GM23338 (cell line): Measurements from ENCODE around the gene SSTR5. TPM values are rescaled to one million over a fixed set of nuclear protein-coding genes. Genes with fewer than 3 reads are reported as not detected.

Experiments used
- ATAC-seq: fragments of 200-7000 bp; cut with Tn5 transposase; 3 replicates; pipeline ENCODE4 v1.9.1; 2020
- DNase-seq: peaks from one replicate; pipeline ENCODE4 v3.0.0-alpha.2; 2015; ENCODE audit warnings: low spot score
- H2AFZ ChIP-seq: fragments of 200-600 bp; sonication (generic); 2 replicates; pipeline ENCODE4 v1.8.0; 2016; ENCODE audit warnings: antibody characterized with exemption, mild to moderate bottlenecking, moderate library complexity
- H3F3A ChIP-seq: fragments of 200-600 bp; sonication (generic); replicated peaks from 2 replicates; pipeline ENCODE4 v1.8.0; 2017; ENCODE audit warnings: antibody characterized with exemption, mixed run types, low read depth
- H3K27ac ChIP-seq: fragments of 200-600 bp; sonication (generic); 2 replicates; pipeline ENCODE4 v1.6.1; 2016; ENCODE audit warnings: low read depth
- H3K27me3 ChIP-seq: fragments of 200-600 bp; sonication (generic); 2 replicates; pipeline ENCODE4 v1.8.0; 2016; ENCODE audit warnings: mild to moderate bottlenecking, mixed run types, moderate library complexity; ENCODE audit not compliant: insufficient read depth
- H3K36me3 ChIP-seq: fragments of 200-600 bp; sonication (generic); 2 replicates; pipeline ENCODE4 v1.8.0; 2016; ENCODE audit warnings: mild to moderate bottlenecking; ENCODE audit not compliant: insufficient read depth
- H3K4me1 ChIP-seq: fragments of 200-600 bp; sonication (generic); 2 replicates; pipeline ENCODE4 v1.8.0; 2016; ENCODE audit warnings: mild to moderate bottlenecking, moderate library complexity; ENCODE audit not compliant: insufficient read depth
- H3K4me2 ChIP-seq: fragments of 200-600 bp; sonication (generic); 2 replicates; pipeline ENCODE4 v1.7.1; 2017; ENCODE audit warnings: mixed run types
- H3K4me3 ChIP-seq: fragments of 200-600 bp; sonication (generic); 2 replicates; pipeline ENCODE4 v1.6.1; 2016; ENCODE audit warnings: mixed run types
- H3K79me2 ChIP-seq: fragments of 200-600 bp; sonication (generic); replicated peaks from 2 replicates; pipeline ENCODE4 v1.8.0; 2017; ENCODE audit warnings: mild to moderate bottlenecking; ENCODE audit not compliant: insufficient read depth
- H3K9me2 ChIP-seq: fragments of 200-600 bp; sonication (generic); 2 replicates; pipeline ENCODE4 v1.8.0; 2017; ENCODE audit not compliant: insufficient read depth
- H4K20me1 ChIP-seq: fragments of 200-600 bp; sonication (generic); replicated peaks from 2 replicates; pipeline ENCODE4 v1.8.0; 2017; ENCODE audit warnings: mild to moderate bottlenecking; ENCODE audit not compliant: insufficient read depth
- H3K27ac Mint-ChIP-seq: 2 replicates; pipeline ENCODE4 v1.8.0; 2020; ENCODE audit warnings: inconsistent platforms, mild to moderate bottlenecking, moderate library complexity, mixed read lengths
- H3K27me3 Mint-ChIP-seq: 3 replicates; pipeline ENCODE4 v1.8.0; 2022; ENCODE audit warnings: low read depth, mild to moderate bottlenecking, moderate library complexity, mixed read lengths, inconsistent platforms; ENCODE audit not compliant: insufficient read depth, poor library complexity
- H3K36me3 Mint-ChIP-seq: 3 replicates; pipeline ENCODE4 v1.8.0; 2021; ENCODE audit warnings: low read depth, mild to moderate bottlenecking, inconsistent platforms, moderate library complexity, mixed read lengths
- H3K4me1 Mint-ChIP-seq: 3 replicates; pipeline ENCODE4 v1.8.0; 2020; ENCODE audit warnings: mild to moderate bottlenecking, inconsistent platforms, mixed read lengths
- H3K4me3 Mint-ChIP-seq: 3 replicates; pipeline ENCODE4 v1.8.0; 2021; ENCODE audit warnings: moderate library complexity, mild to moderate bottlenecking, inconsistent platforms, mixed read lengths
- H3K9me3 Mint-ChIP-seq: 3 replicates; pipeline ENCODE4 v1.8.0; 2020; ENCODE audit warnings: moderate library complexity, mild to moderate bottlenecking, inconsistent platforms, mixed read lengths
- CREB1 ChIP-seq: fragments of 250-450 bp; sonication (Bioruptor Pico); IDR thresholded peaks from 2 replicates; pipeline ENCODE4 v1.5.0; 2020; ENCODE audit warnings: low read depth, mild to moderate bottlenecking, moderate library complexity
- CTCF ChIP-seq, 2 experiments: fragments of 200-600 bp in 1 of 2; sonication (generic) in 1 of 2; conservative IDR thresholded peaks; 2 replicates each; pipeline versions ENCODE4 v1.5.1 to v1.6.1; 2016 to 2017; ENCODE audit warnings: antibody characterized with exemption in 2 of 2, low read depth in 2 of 2, mild to moderate bottlenecking in 2 of 2, moderate library complexity in 1 of 2
- ETS1 ChIP-seq: IDR thresholded peaks from 2 replicates; pipeline ENCODE4 v1.6.1; 2016; ENCODE audit warnings: antibody characterized with exemption
- EZH2 ChIP-seq: fragments of 200-600 bp; sonication (generic); IDR thresholded peaks from one replicate; pipeline ENCODE4 v1.8.0; 2017; ENCODE audit warnings: antibody characterized with exemption, mild to moderate bottlenecking, low read depth; ENCODE audit not compliant: unreplicated experiment
- EZH2phosphoT487 ChIP-seq: fragments of 200-600 bp; sonication (generic); IDR thresholded peaks from one replicate; pipeline ENCODE4 v1.8.1; 2018; ENCODE audit warnings: antibody characterized with exemption; ENCODE audit not compliant: unreplicated experiment
- JUNB ChIP-seq: IDR thresholded peaks from one replicate; pipeline ENCODE4 v1.6.1; 2016; ENCODE audit warnings: antibody characterized with exemption; ENCODE audit not compliant: unreplicated experiment
- NANOG ChIP-seq: IDR thresholded peaks from 2 replicates; pipeline ENCODE4 v1.6.1; 2016; ENCODE audit warnings: antibody characterized with exemption, borderline replicate concordance
- POLR2AphosphoS5 ChIP-seq: IDR thresholded peaks from 2 replicates; pipeline ENCODE4 v1.6.1; 2016; ENCODE audit warnings: antibody characterized with exemption, low read depth
- REST ChIP-seq: IDR thresholded peaks from one replicate; pipeline ENCODE4 v1.6.1; 2018; ENCODE audit warnings: antibody characterized with exemption; ENCODE audit not compliant: unreplicated experiment
- STAT1 ChIP-seq: IDR thresholded peaks from one replicate; pipeline ENCODE4 v1.6.1; 2016; ENCODE audit warnings: antibody characterized with exemption; ENCODE audit not compliant: unreplicated experiment
- ZNF114 ChIP-seq: fragments of 250-450 bp; sonication (Bioruptor Pico); IDR thresholded peaks from 2 replicates; pipeline ENCODE4 v1.5.0; 2020; ENCODE audit warnings: mild to moderate bottlenecking, moderate library complexity
- ZNF331 ChIP-seq: fragments of 250-450 bp; sonication (Bioruptor Pico); IDR thresholded peaks from 2 replicates; pipeline ENCODE4 v1.5.0; 2020; ENCODE audit warnings: low read depth, mild to moderate bottlenecking, moderate library complexity
- ZNF462 ChIP-seq: fragments of 250-450 bp; sonication (Bioruptor Pico); IDR thresholded peaks from 2 replicates; pipeline ENCODE4 v1.5.0; 2020; ENCODE audit warnings: mild to moderate bottlenecking, moderate library complexity
- polyA plus RNA-seq: library from polyadenylated mRNA; unstranded; fragments of >200 nt; fragmentation: Nextera tagmentation; extraction: Ambion mirVana; gene quantifications from 2 replicates; pipeline ENCODE4 v1.2.1, GENCODE V29; 2016
- total RNA-seq: library from RNA; depleted of rRNA; stranded (reverse); fragments of >200 nt; shearing (Covaris generic); gene quantifications from 2 replicates; pipeline ENCODE4 v1.2.3, GENCODE V29; 2014

The SSTR5 gene
- total and polyA plus RNA-seq, 2 experiments from 2014 or later: 0.60 to 1.0 TPM

GRCh38 chr16:1045993-1046911 is 26.3 kb upstream of the SSTR5 start:
- Mint-ChIP-seq H3K4me3 (no peak overlapping the region), H3K27ac (no peak overlapping the region), H3K27me3 (peaks cover 7% of the 10 kb centered on the region), H3K4me1 (no peaks in the 10 kb centered on the region; the same call in 2 of the 3 replicates), H3K36me3 (peaks cover 3% of the 10 kb centered on the region; the same call in 1 of the 3 replicates), H3K9me3 (peaks cover 3% of the 10 kb centered on the region)
- H3K27ac ChIP-seq: no peak overlapping the region
- H3K4me2 ChIP-seq: no peak overlapping the region
- H3K79me2 ChIP-seq: no peaks in the 10 kb centered on the region
- H3K4me1 ChIP-seq: no peaks in the 10 kb centered on the region; the same call in 1 of the 2 replicates
- no peaks in the 10 kb centered on the region for H3K36me3 ChIP-seq
- no peaks in the 10 kb centered on the region for H4K20me1 ChIP-seq
- TF ChIP-seq ZNF462 (CRISPR knock-in tag) (no peak), POLR2AphosphoS5 (no peak), ZNF331 (CRISPR knock-in tag) (no peak), EZH2 (no peak), JUNB (no peak), EZH2phosphoT487 (no peak), ZNF114 (CRISPR knock-in tag) (no peak), CREB1 (CRISPR knock-in tag) (no peak), CTCF (conservative IDR thresholded peaks at IDR 0.05; ENCODE audit: low read depth in 2 of 2) (no peak), ETS1 (no peak), REST (no peak), NANOG (no peak), STAT1 (no peak)
- DNase-seq (no peak), ATAC-seq (no peak)
- H3F3A ChIP-seq: no peaks in the 10 kb centered on the region
- H3K9me2 ChIP-seq: no peaks in the 10 kb centered on the region
- H3K27me3 ChIP-seq: no peaks in the 10 kb centered on the region
- H3K4me3 ChIP-seq: no peak overlapping the region
- no peak overlapping the region for H2AFZ ChIP-seq
